ENCODE data around the gene DNLZ.

Gene DNLZ

GRCh38 chr9:136346927-136347465, 16.5 kb downstream of the DNLZ start:
- Mint-ChIP-seq H3K4me3 (no peak overlapping the region), H3K27ac (no peak overlapping the region), H3K4me1 (no peaks in the 10 kb centered on the region), H3K27me3 (no peaks in the 10 kb centered on the region), H3K9me3 (no peaks in the 10 kb centered on the region), H3K36me3 (no peaks in the 10 kb centered on the region)

GRCh38 chr9:136346157-136346481, 17.4 kb downstream of the DNLZ start:
- no peaks in the 10 kb centered on the region for H3K4me1 Mint-ChIP-seq

GRCh38 chr9:136345281-136346156, 18.0 kb downstream of the DNLZ start:
- no peaks in the 10 kb centered on the region for H3K4me1 Mint-ChIP-seq
- no peaks in the 10 kb centered on the region for H3K27me3 Mint-ChIP-seq
- H3K9me3 Mint-ChIP-seq, result no peaks in the 10 kb centered on the region
- H3K27ac Mint-ChIP-seq, result no peak overlapping the region
- H3K36me3 Mint-ChIP-seq, result no peaks in the 10 kb centered on the region
- no peak overlapping the region for H3K4me3 Mint-ChIP-seq

More at GRCh38 chr9:136346157-136346481, 17.4 kb downstream of the DNLZ start:
- no peak overlapping the region for H3K4me3 Mint-ChIP-seq
- H3K36me3 Mint-ChIP-seq, result no peaks in the 10 kb centered on the region
- no peak overlapping the region for H3K27ac Mint-ChIP-seq
- no peaks in the 10 kb centered on the region for H3K27me3 Mint-ChIP-seq
- no peaks in the 10 kb centered on the region for H3K9me3 Mint-ChIP-seq

GRCh38 chr9:136344544-136345280, 18.8 kb downstream of the DNLZ start:
- no peak overlapping the region for H3K27ac Mint-ChIP-seq
- no peak overlapping the region for H3K4me3 Mint-ChIP-seq
- no peaks in the 10 kb centered on the region for H3K36me3 Mint-ChIP-seq
- no peaks in the 10 kb centered on the region for H3K9me3 Mint-ChIP-seq
- no peaks in the 10 kb centered on the region for H3K4me1 Mint-ChIP-seq
- H3K27me3 Mint-ChIP-seq, result no peaks in the 10 kb centered on the region

GRCh38 chr9:136343884-136344269, 19.7 kb downstream of the DNLZ start:
- H3K9me3 Mint-ChIP-seq, result no peaks in the 10 kb centered on the region
- no peaks in the 10 kb centered on the region for H3K27me3 Mint-ChIP-seq
- no peaks in the 10 kb centered on the region for H3K4me1 Mint-ChIP-seq
- H3K4me3 Mint-ChIP-seq, result no peak overlapping the region
- H3K27ac Mint-ChIP-seq, result no peak overlapping the region
- H3K36me3 Mint-ChIP-seq, result no peaks in the 10 kb centered on the region

GRCh38 chr9:136343121-136343883, 20.2 kb downstream of the DNLZ start:
- no peak overlapping the region for H3K27ac Mint-ChIP-seq
- H3K36me3 Mint-ChIP-seq, result no peaks in the 10 kb centered on the region
- no peaks in the 10 kb centered on the region for H3K4me1 Mint-ChIP-seq
- no peaks in the 10 kb centered on the region for H3K9me3 Mint-ChIP-seq
- H3K27me3 Mint-ChIP-seq, result no peaks in the 10 kb centered on the region
- H3K4me3 Mint-ChIP-seq, result no peak overlapping the region

- H3K9me3 Mint-ChIP-seq, result no peaks in the 10 kb centered on the region
- H3K4me1 Mint-ChIP-seq, result no peaks in the 10 kb centered on the region
- H3K27me3 Mint-ChIP-seq, result no peaks in the 10 kb centered on the region
- H3K4me3 Mint-ChIP-seq, result no peak overlapping the region
- no peaks in the 10 kb centered on the region for H3K36me3 Mint-ChIP-seq
- H3K27ac Mint-ChIP-seq, result no peak overlapping the region
Observed at GRCh38 chr9:136342181-136343120, 21.1 kb downstream of the DNLZ start.

- no peaks in the 10 kb centered on the region for H3K36me3 Mint-ChIP-seq
- no peaks in the 10 kb centered on the region for H3K4me1 Mint-ChIP-seq
- H3K4me3 Mint-ChIP-seq, result no peak overlapping the region
- no peaks in the 10 kb centered on the region for H3K27me3 Mint-ChIP-seq
- H3K27ac Mint-ChIP-seq, result no peak overlapping the region
- no peaks in the 10 kb centered on the region for H3K9me3 Mint-ChIP-seq
Observed at GRCh38 chr9:136341769-136342168, 21.8 kb downstream of the DNLZ start.

GRCh38 chr9:136341042-136341655, 22.4 kb downstream of the DNLZ start:
- H3K36me3 Mint-ChIP-seq, result no peaks in the 10 kb centered on the region
- H3K4me3 Mint-ChIP-seq, result no peak overlapping the region
- H3K27ac Mint-ChIP-seq, result no peak overlapping the region
- no peaks in the 10 kb centered on the region for H3K4me1 Mint-ChIP-seq
- no peaks in the 10 kb centered on the region for H3K27me3 Mint-ChIP-seq
- H3K9me3 Mint-ChIP-seq, result no peaks in the 10 kb centered on the region

- H3K4me1 Mint-ChIP-seq, result no peaks in the 10 kb centered on the region
- no peaks in the 10 kb centered on the region for H3K36me3 Mint-ChIP-seq
- H3K4me3 Mint-ChIP-seq, result no peak overlapping the region
- no peak overlapping the region for H3K27ac Mint-ChIP-seq
- H3K9me3 Mint-ChIP-seq, result no peaks in the 10 kb centered on the region
- H3K27me3 Mint-ChIP-seq, result no peaks in the 10 kb centered on the region
Observed at GRCh38 chr9:136340356-136341041, 23.0 kb downstream of the DNLZ start.

- no peak overlapping the region for H3K27ac Mint-ChIP-seq
- no peaks in the 10 kb centered on the region for H3K9me3 Mint-ChIP-seq
- no peaks in the 10 kb centered on the region for H3K4me1 Mint-ChIP-seq
- H3K27me3 Mint-ChIP-seq, result no peaks in the 10 kb centered on the region
- H3K4me3 Mint-ChIP-seq, result no peak overlapping the region
- H3K36me3 Mint-ChIP-seq, result no peaks in the 10 kb centered on the region
Observed at GRCh38 chr9:136339958-136340310, 23.6 kb downstream of the DNLZ start.

- Mint-ChIP-seq H3K9me3 (no peaks in the 10 kb centered on the region), H3K27ac (no peak overlapping the region), H3K4me1 (no peaks in the 10 kb centered on the region), H3K36me3 (no peaks in the 10 kb centered on the region), H3K4me3 (no peak overlapping the region), H3K27me3 (no peaks in the 10 kb centered on the region)
Observed at GRCh38 chr9:136339173-136339957, 24.2 kb downstream of the DNLZ start.

- Mint-ChIP-seq H3K27me3 (no peaks in the 10 kb centered on the region), H3K4me1 (no peaks in the 10 kb centered on the region), H3K4me3 (no peak overlapping the region), H3K36me3 (no peaks in the 10 kb centered on the region), H3K27ac (no peak overlapping the region), H3K9me3 (no peaks in the 10 kb centered on the region)
Observed at GRCh38 chr9:136338511-136338910, 25.0 kb downstream of the DNLZ start.
